Measurements from ENCODE around the gene MAML2.

Gene MAML2

GRCh38 chr11:96264364-96264763 lies 78.6 kb downstream of the MAML2 start:
- H3K27me3 ChIP-seq (ENCODE audit: insufficient read depth, poor library complexity, severe bottlenecking), result no peaks in the 10 kb centered on the region
- no peak overlapping the region for H3K27ac ChIP-seq (replicated peaks)
- DNase-seq (ENCODE audit: low read depth in 1 of 2, low spot score in 1 of 2), result no peak
- no peak for TF ChIP-seq REST (IDR thresholded peaks at IDR 0.05; ENCODE audit: insufficient replicate concordance, low read depth)
- no peak for TF ChIP-seq GABPA (IDR thresholded peaks at IDR 0.05; ENCODE audit: low read depth)
- no peak for TF ChIP-seq SPI1 (IDR thresholded peaks at IDR 0.05; ENCODE audit: borderline replicate concordance, low read depth)
- no peak for TF ChIP-seq POLR2AphosphoS5 (IDR thresholded peaks at IDR 0.05; ENCODE audit: low read depth)
- TF ChIP-seq CTCF (IDR thresholded peaks at IDR 0.05; ENCODE audit: insufficient read depth, low read length), result no peak
- no peak overlapping the region for H3K4me3 ChIP-seq (replicated peaks; ENCODE audit: insufficient read depth, low read length)

GRCh38 chr11:96263238-96263763 lies 79.7 kb downstream of the MAML2 start:
- no peak for TF ChIP-seq GABPA (IDR thresholded peaks at IDR 0.05; ENCODE audit: low read depth)
- TF ChIP-seq SPI1 (IDR thresholded peaks at IDR 0.05; ENCODE audit: borderline replicate concordance, low read depth), result peak; percentile 42; the same call in 1 of the 2 replicates
- DNase-seq (ENCODE audit: low read depth in 1 of 2, low spot score in 1 of 2), result peak in 1 of 2 experiments; percentile 84
- Histone ChIP-seq H3K4me3 (replicated peaks; ENCODE audit: insufficient read depth, low read length) (no peak overlapping the region), H3K27me3 (ENCODE audit: insufficient read depth, poor library complexity, severe bottlenecking) (no peaks in the 10 kb centered on the region), H3K27ac (replicated peaks) (no peak overlapping the region)

GRCh38 chr11:96260532-96260931 lies 82.5 kb downstream of the MAML2 start:
- no peak for DNase-seq (ENCODE audit: low read depth in 1 of 2, low spot score in 1 of 2)
- no peak for TF ChIP-seq SPI1 (IDR thresholded peaks at IDR 0.05; ENCODE audit: borderline replicate concordance, low read depth)
- no peak for TF ChIP-seq POLR2AphosphoS5 (IDR thresholded peaks at IDR 0.05; ENCODE audit: low read depth)
- TF ChIP-seq REST (IDR thresholded peaks at IDR 0.05; ENCODE audit: insufficient replicate concordance, low read depth), result no peak
- TF ChIP-seq GABPA (IDR thresholded peaks at IDR 0.05; ENCODE audit: low read depth), result no peak
- no peak overlapping the region for H3K27ac ChIP-seq (replicated peaks)
- no peak overlapping the region for H3K4me3 ChIP-seq (replicated peaks; ENCODE audit: insufficient read depth, low read length)
- H3K27me3 ChIP-seq (ENCODE audit: insufficient read depth, poor library complexity, severe bottlenecking), result no peaks in the 10 kb centered on the region

GRCh38 chr11:96260067-96260511 lies 82.9 kb downstream of the MAML2 start:
- Histone ChIP-seq H3K4me3 (replicated peaks; ENCODE audit: insufficient read depth, low read length) (no peak overlapping the region), H3K27me3 (ENCODE audit: insufficient read depth, poor library complexity, severe bottlenecking) (no peaks in the 10 kb centered on the region), H3K27ac (replicated peaks) (no peak overlapping the region)
- no peak for TF ChIP-seq POLR2AphosphoS5 (IDR thresholded peaks at IDR 0.05; ENCODE audit: low read depth)
- no peak for TF ChIP-seq GABPA (IDR thresholded peaks at IDR 0.05; ENCODE audit: low read depth)
- TF ChIP-seq SPI1 (IDR thresholded peaks at IDR 0.05; ENCODE audit: borderline replicate concordance, low read depth), result no peak
- no peak for TF ChIP-seq CTCF (IDR thresholded peaks at IDR 0.05; ENCODE audit: insufficient read depth, low read length)
- TF ChIP-seq REST (IDR thresholded peaks at IDR 0.05; ENCODE audit: insufficient replicate concordance, low read depth), result no peak
- DNase-seq (ENCODE audit: low read depth in 1 of 2, low spot score in 1 of 2), result no peak

Measured in HL-60 (cell line).